Urothelium cell line (cell line): ENCODE measurements around the gene COX17.
"Not testable (repeated sequence)": the region's sequence is repeated elsewhere in the genome, so short reads cannot be mapped to it uniquely, and the experiment has no call there.

Experiments used
- DNase-seq: peaks from one replicate; pipeline ENCODE4 v3.0.0; 2011; ENCODE audit warnings: low spot score, mixed read lengths
- FAIRE-seq: peaks from 2 replicates; lab custom pipeline; 2011; peaks lifted over from hg19 to GRCh38; lab: Jason Lieb, UNC

The COX17 gene, protein sequence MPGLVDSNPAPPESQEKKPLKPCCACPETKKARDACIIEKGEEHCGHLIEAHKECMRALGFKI

DNA sequence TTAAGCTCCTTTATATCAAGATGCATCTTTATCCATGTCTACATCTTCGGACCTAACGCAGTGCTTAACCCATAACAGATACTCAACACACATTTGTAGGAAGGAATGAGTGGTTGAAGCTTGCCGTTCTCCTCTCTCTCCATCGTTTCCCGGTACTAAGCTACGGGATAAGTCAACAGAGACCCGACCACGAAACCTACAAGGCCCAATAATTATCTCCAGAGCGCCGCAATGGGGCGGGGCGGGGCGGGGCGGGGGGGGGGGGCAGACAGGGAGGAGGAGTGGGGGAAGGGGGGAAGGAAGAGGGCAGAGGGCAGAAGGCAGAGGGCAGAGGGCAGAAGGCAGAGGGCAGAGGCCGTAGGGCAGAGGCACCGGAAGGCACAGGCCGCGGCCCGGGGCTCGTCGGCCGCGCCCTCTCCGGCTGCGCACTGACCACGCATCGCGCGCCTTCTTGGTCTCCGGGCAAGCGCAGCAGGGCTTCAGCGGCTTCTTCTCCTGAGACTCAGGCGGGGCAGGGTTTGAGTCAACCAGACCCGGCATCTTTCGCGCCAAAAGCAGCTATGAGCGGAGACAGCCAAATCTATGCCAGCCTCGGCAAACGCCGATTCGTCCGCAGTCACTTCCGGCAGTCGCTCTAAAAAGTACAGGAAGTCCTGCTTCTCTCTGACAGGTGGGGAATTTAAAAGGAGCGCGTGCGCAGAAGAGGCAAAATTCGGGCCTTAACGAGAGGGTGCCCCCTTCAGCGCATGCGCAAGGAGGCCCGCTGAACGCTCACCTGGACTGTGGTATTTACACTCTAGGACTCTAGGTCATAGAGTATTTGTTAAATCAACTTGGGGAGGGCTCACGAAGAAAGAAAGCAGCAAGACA is at the start of gene COX17:
Gene COX17, minus strand, starts transcription at position 636 of the 870 bp plus-strand sequence. Its CDS starts 96 bp downstream, at position 540.
- DNase-seq (peak; percentile 98), FAIRE-seq (peak; percentile 95)

DNA sequence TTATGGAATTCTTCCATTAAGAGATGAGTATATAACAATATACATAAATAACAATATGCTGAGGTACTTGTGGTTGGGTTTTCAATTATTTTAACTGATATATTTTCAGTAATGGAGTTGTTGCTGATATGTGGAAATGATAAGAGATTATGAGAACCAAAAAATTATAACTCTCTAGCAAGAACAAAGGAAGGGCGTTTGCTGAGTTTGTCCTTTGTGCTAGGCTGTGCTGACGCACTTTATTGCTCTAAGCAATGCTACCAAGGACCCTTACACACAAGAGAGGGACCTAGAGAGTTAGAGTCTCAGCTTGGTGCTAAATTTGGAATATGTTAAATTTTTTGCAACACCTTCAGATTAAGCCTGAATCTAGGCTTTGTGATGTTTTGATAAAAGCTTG is 49.7 kb upstream of the COX17 start:
- FAIRE-seq (no peak), DNase-seq (no peak)

DNA sequence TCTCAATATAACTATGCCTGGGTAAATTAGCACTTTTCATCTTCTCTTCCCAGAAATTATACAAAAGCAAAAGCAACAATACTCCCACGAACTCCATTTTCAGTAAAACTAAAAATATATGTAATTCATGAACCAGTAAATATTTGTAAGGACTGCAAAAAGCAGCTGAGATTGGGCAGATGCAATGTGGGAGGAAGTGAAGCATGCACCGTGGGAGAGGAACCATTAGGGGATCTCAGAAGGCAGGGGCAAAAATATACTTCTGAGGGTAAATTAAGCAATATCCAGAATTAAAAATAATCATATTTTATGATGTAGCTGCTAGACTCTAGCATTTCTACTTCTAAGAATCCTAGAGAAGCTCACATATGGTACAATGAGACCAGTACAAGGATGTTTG is 45.8 kb upstream of the COX17 start:
- FAIRE-seq (no peak), DNase-seq (no peak)

DNA sequence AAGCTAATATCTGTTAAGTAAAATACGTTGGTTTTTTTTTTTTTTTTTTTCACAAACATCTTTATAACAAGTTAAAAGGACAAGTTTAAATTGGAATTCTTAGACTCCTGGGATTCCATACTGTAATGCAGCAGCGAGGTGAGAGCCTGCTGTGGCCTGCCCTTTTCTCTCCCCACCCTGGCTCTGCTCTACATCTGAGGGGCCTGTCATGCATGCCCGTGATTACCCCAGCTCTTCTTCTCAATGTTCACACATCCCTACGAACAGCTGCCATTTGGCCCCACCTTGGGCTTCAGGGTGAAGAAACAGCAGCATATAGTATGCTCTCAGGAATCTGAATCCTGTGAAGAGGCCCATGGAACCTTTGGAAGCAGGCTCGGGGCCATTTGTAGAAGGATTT is 40.3 kb upstream of the COX17 start:
- FAIRE-seq (no peak), DNase-seq (no peak)

DNA sequence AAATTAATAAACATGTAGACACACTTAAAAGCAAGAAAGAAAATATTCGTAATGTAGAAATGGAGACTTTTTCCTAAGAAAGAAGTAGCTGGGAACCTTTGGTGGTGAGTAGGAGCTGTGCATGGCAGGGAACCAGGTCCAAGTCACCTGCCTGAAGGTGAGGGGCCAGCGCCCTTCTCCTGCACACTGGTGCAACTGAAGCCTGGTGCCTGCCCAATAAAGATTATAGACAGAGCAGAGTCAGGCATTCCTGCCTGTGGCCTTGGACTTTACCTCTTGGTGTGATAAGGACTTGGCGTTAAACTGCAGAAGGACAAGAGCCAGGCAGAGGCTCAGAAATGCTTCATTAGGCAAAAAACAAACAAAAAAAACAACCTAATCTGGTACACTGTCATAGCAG is 39.8 kb upstream of the COX17 start:
- DNase-seq (no peak), FAIRE-seq (no peak)

DNA sequence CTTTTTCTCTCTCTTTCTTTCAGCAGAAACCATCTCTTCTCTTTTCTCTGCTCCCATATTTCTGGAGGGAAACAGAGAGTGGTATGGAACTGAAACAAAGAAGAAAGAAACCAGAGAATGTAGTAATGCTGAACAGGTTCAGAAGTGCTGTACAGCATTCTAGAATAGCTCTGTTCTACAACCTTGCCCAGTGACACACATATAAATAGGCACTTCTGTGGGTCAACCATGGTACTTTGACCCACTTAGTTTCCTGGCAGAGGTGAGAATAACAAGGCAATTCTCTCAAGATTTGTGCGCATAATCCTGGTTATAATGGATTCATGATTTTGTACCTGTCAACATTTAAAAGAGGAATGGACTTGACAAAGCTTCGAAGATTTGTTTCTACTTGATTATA is 37.9 kb upstream of the COX17 start:
- no peak for FAIRE-seq
- DNase-seq = no peak

DNA sequence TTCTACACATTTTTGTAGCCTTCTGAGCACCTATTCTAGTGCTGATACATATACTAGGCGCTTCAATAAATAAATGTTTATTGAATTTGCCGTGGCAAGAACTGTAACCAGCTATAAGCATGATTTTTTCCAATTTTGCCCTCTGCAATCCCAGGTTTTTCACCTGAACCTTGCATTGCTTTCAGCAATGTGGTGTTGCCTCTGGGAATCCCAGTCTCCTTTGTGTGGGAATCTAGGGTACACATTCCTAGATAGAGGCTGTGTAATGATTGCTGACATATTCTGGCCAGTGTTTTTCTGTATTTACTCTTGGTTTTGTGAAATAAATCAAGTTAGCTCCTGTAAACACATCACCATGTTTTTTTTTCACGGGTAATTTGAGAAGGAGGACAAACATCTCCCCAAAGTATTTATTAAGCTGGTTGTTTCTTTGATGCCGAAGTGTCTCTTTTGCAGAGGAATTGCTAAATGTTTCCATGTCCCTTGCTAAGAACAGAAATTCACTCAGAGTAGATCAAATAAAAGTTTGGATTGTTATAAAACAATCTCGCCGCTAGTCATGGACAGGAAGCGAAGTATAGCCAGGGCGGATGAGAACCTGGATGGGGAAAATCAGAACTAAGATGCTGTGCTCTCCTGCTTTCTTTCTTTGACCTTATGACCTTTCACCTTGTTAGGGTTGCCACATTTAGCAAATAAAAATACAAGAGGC is 26.8 kb upstream of the COX17 start:
- no peak for FAIRE-seq
- DNase-seq = no peak

DNA sequence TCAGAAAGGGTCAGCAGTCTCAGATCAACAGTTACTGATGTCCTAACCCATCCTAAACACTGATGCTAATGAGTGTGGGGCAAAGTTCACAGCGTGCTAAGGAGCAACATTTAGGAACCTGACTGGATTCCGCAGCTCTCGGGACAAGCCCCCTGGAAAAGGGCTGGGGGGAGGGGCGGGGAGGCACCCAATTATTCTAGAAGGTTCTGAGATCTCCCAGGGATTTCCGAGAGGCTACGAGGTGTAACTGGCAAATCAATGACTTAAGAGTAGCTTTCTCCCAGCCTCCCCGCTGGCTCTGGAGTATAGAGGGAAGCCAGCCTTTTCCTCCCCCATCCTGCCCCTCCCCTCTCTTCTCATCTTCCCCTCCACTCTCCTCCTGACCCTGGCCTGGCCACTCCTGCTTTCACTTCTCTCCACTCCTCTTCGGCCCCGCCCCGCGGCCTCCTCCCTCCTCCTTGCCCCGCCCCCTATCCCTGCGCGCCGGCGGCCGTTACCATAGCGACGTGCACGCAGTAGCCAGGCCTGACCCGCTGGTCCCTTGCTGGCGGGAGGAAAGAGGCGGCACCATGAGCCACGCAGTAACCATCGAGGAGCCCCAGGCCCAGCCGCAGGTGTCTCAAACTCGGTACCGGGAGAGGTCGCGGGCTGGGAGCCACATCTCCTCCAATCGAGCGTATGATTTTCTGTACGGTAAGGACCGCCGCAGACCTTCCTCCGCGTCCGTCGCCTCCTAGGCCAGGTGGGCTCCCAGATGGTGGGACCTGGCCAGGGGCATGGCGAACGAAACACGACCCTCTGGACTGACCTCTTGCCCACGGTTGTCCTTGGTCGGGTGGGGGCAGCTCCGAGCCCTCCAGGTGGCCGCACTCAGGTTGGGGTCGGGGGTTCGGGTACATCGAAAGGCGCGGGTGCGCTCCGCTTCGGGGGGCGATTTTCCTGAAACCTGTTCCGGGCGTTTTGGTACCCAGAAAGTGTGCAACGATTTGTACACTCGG is 25.6 kb upstream of the COX17 start, which contains the start of gene CFAP91:
Gene CFAP91, plus strand, starts transcription at position 493 of the 998 bp plus-strand sequence. Its CDS starts 77 bp downstream, at position 570.
- no peak for DNase-seq

DNA sequence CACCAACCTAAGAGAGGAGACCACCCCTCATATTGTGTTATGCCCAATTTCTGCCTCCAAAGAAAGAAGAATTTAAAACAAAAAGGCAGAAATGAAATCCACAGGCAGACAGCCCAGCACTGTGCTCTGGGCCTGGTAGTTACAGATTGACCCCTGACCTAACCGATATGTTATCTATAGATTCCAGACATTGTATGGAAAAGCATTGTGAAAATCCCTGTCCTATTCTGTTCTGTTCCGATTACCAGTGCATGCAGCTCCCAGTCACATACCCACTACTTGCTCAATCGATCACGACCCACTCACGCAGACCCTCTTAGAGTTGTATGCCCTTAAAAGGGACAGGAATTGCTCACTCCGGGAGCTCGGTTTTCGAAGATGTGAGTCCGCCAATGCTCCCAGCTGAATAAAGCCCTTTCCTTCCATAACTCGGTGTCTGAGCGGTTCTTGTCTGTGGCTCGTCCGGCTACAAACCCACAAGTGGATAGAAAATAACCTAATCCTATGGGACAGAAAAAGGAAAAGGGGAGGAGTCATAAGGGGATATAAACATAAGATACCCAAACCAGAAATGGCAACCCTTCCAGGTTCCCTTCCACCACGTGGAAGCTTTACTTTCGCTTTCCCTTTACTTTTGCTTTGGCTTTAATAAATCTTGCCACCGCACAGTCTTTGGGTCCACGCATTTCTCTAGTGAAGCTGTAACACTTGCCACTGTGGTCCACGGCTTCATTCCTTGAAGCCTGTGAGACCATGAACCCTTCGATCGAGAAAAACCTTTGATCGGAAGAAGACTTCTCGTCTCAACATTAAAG is 23.9 kb upstream of the COX17 start:
- FAIRE-seq = no peak

More for the DNA sequence above, 25.6 kb upstream of the COX17 start, which contains the start of gene CFAP91:
- no peak for FAIRE-seq

DNA sequence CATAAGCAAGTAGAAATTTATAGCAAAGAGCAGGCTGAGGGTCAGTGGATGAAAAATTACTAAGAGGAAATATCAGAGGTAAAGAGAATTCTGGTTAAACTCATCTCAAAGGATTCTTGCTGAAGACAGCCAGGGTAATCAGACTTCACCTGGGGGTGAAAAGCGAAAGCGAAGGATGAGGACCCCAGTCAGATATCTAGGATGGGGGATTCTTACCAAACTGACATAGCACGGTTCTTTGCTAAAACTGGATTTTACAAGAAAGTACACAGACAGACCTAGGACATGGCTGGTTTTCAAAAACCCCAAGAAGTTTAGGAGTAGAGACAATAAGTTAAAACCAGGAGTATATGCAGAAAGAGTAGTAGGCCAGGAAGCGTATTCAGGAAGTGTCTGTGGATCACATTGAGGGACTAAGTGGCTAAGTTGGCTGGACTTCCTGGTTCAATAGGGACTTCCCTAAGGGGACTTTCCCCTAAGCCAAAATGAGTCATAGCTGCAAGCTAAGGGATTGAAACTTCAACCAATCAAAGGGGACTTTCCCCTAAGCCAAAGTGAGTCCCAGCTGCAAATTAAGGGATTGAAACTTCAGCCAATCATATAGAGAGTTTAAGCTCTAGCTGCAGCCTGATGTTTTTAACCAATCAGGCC is 23.2 kb upstream of the COX17 start:
- FAIRE-seq (no peak), DNase-seq (no peak)

More for the DNA sequence above, 23.9 kb upstream of the COX17 start:
- DNase-seq = no peak

DNA sequence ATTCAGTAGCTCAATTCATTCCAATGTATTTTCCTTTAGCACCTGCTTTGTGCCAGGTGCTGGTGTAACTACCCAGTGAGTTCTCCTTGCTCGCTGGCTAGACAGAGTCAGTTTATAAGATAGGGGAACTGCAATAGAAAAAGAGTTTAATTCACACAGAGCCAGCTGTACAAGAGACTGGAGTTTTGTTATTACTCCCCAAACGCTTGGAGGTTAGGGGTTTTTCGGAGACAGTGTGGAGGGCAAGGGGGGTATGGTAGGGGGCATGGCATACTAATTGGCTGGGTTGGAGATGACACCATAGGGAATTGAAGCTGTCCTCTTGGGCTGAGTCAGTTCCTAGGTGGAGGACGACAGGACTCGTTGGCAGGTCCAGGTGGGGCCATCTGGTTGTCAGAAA is 20.2 kb upstream of the COX17 start:
- no peak for DNase-seq
- no peak for FAIRE-seq

DNA sequence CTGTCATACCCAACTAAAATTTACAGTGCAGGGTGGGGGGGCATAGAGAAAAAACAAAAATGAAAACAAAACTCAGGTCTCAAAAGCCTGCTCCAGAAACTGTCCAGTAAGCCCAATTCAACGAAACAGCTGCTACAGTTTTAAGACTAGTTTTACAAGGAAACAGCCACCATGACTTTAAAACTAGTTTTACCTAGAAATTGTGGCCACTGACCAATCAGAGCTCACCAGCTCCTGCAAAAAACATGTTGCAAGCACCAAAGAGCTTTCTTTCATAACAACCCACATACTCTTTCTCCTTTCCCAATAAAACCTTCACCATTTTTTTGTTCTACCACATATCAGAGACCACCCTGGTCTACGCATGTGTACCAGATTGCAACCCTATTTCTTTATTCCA is 18.3 kb upstream of the COX17 start:
- DNase-seq (no peak), FAIRE-seq (no peak)

DNA sequence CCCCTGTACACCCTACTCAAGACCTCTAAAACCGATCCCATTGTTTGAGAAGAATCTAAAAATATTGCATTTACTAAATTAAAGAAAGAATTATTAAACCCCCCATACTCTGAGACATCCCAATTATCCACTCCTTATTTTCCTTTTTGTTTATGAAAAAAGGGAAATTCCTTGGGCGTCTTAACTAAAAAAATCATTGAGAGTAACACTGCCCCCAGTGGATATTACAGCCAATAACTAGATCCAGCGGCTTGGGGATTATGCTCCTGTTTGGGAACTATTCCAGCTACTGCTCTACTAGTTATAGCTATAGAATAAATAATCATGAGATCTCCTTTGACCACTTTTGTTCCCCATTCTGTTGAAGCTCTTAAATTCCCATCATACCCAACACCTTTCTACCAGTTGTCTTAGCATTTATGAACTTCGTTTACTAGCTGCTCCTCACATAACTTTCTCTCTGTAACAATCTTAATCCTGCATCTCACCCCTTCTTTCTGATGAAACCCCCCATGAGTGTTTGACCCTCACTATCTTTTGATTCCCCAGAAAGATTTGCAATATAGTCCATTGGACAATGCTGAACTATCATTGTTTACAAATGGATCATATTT is 12.9 kb upstream of the COX17 start:
- peak; percentile 45 for DNase-seq
- FAIRE-seq = no peak

DNA sequence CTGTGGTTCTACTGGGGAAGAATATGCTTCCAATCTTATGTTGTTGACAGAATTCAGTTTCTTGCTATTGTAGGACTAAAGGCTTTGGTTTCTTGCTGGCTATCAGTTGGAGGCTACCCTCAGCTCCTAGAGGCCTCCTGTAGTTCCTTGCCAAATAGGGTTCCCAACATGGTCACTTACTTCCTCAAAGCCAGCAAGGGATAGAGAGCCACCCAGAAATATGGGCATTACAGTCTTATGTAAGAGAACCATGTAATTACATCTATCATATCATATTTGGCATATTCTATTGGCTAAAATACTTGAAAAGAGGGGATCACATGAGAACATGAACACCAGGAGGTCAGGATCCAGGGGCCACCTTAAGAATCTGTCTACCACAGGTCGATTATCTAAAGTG is 6.2 kb upstream of the COX17 start:
- DNase-seq (no peak), FAIRE-seq (no peak)

DNA sequence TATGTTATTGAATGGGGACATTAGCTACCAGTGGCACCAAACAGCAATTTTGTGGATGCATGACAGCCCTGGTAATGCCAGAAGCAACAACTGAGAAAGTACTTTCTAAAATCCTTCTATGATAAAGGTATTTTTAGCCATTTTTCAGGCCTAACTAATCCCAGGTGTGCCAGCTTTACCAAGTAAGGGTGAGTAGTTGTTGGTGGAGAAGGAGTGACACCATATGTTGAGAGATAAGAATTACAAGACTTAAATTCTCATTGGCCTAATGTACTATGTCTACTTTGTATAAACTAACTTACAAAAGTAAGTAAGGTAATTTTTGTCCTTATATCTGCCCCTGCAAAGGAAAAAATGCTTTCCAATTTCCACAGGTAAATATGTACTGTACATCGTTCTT is 4.1 kb upstream of the COX17 start:
- FAIRE-seq (no peak), DNase-seq (peak; percentile 33)

DNA sequence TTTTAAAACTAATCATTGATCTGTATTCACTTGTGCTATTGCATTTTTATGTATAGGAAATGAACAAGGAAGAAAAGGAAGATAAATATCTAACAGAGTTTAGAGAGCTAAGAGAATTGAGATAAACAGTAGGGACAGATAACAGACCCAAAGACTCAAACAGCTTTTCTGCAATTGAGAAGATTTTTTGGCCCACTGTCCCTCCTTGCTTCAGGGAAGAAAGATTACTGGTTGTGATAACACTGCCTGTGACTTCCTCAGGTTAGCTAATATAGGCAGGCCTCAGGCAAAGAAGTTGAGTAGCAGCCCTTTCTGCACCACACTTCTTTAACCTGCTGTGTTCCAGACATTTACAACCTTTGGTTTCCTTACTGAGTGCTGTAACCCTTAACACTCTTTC is 2.7 kb upstream of the COX17 start:
- no peak for FAIRE-seq
- DNase-seq = no peak

DNA sequence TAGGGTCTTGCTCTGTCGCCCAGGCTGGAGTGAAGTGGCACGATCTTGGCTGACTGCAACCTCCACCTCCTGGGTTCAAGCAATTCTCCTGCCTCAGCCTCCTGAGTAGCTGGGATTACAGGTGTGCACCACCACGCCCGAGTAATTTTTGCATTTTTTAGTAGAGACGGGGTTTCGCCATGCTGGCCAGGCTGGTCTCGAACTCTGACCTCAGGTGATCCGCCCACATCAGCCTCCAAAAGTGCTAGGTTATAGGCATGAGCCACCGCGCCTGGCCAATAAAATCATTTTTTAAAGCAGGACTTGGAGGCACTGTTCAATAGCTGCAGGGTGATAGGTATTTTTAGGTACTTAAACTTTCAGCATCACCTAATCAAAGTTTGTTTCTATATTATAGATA is 1.0 kb upstream of the COX17 start:
- DNase-seq, FAIRE-seq: not testable (repeated sequence)

DNA sequence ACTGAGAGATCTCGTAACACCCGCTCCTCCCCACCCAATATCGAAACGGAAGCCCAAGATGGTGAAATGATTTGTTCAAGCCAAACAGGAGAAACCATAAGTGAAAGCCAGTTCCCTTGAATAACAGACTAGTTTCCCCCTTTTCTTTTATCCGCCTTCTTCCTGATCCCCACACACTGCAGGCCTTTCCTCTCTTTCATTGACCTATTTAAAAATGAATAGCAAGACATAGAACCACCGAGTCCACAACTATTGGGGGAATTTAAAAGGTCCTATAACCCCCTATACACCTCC is 382 bp upstream of the COX17 start:
- FAIRE-seq = no peak
- no peak for DNase-seq

DNA sequence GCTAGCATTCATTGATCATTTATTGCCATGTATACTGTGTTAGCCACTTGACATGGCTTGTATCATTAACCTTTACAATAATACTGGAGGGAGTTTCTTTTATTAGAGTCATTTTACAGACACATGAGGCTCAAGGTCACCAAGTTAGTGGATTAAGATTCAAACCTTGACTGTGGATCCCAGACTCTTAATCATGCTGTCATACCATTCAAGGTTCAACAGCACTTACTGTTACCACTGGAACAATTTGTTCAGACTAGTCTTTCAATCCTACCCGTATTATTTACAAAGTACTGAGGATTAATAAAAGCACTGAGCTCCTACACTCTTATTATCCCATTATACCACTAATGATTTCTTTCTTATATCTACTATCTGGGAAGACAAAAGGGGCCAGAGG is 1.2 kb downstream of the COX17 start:
- peak; percentile 27 for FAIRE-seq
- no peak for DNase-seq
